GM18498 (cell line): ENCODE data around the gene ZBTB7A.

Experiments used
- ATAC-seq: cut with Tn5 transposase; IDR thresholded peaks from one replicate; pipeline ENCODE4 v1.9.1; 2021; ENCODE audit warnings: mild to moderate bottlenecking, moderate library complexity; ENCODE audit not compliant: unreplicated experiment

Gene ZBTB7A

GRCh38 chr19:4066682-4067395 is at the start of gene ZBTB7A:
Gene ZBTB7A (minus strand): TSS chr19:4066899. CDS start chr19:4055232, 11,667 bp downstream.
- no peak for ATAC-seq

DNA sequence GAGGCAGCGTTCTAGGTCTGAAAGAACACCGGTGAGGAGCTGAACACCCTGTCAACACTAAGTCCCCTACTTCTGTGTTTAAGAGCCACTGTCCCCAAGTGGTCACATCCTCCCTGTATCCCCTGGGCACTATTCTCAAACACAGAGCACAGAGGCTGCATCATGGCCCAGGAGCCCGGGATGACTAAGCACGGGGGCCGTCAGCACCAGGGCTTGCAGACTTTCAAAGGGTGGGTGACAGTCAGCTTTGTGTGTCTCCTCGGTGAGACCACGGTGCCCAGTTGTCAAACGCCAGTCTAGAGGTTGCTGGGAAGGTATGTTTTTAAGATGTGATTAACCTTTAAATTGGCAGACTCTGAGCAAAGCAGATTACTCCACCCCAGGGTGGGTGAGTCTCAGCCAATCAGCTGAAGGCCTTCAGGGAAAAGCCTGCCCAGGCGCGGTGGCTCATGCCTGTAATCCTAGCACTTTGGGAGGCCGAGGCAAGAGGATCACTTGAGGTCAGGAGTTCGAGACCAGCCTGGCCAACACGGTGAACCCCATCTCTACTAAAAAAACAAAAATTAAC is 49.2 kb upstream of the ZBTB7A start:
- peak; percentile 9 for ATAC-seq

DNA sequence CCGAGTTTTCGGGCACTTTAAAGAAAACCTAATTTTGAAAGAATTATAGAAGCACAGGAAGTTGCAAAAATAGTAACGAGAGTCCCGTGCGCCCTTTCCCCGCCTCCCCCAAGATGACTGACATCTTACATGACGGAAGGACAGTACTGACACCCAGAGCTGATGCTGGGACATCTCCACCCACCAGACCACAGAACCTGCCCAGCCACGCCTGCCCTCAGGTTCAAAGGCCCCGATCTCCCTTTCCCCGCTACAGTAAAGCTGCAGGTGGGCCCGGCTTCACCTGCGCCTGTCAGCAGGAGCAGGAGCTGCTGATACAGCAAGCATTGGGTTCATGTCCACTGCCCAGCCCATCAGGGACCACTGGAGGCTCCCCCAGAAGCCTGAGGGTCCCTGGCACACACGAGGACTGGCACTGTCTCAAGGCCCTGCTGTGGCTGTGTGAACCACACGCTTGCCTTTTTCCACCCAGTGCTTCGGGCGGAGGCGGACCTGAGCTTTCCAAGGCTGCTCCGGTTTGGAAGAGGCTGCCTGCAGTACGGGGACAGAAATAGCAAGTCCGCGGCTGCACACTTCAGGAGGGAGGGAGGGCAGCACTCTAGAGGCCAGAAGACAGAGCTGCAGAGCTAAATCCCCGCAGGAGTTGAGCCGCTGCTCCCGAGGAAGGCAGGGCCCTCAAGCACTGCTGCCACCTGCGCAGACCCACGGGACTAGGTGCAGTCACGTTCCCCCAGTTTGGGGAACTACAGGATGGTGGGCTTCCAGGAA is 48.5 kb upstream of the ZBTB7A start:
- peak; percentile 76 for ATAC-seq

DNA sequence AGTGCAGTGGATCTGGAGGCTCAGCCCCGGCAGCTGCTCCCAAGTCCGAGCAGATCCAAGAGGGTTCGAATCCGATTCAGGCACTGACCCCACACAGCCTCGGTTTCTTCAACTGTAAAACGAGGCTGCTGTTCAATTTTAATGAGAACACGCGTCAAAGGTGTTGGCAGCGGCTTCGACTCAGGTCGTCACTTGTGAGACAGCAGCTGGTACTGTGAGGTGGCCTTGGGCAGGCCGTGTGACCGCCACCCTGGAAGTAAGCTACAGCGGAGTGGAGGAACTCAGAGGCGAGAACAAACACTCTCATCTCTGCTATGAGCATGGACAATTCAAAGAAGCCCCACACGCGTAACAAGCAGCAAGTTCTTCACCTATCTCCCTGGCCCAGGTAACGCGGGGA is 47.5 kb upstream of the ZBTB7A start:
- no peak for ATAC-seq

GRCh38 chr19:4113398-4114088 is 46.8 kb upstream of the ZBTB7A start:
- no peak for ATAC-seq

DNA sequence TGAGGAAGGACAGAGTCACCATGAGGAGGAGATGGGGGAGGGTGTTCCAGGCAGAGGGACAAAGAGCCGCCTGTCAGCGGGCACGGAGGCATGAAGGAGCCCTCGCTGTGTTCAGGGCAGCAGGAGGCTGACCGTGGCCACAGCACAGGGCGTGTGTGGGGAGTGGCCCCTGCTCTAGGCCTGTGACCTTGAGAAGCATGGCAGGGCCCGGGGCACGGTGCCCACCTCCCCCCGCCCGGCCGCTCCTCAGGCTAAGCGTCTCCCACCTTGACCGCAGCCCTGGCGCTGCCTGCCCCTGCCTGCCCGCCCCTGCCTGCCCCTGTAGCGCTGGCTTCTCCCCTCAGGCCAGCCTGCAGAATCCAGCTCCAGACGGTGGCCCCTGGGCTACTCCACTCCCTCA is 45.7 kb upstream of the ZBTB7A start:
- ATAC-seq: no peak

DNA sequence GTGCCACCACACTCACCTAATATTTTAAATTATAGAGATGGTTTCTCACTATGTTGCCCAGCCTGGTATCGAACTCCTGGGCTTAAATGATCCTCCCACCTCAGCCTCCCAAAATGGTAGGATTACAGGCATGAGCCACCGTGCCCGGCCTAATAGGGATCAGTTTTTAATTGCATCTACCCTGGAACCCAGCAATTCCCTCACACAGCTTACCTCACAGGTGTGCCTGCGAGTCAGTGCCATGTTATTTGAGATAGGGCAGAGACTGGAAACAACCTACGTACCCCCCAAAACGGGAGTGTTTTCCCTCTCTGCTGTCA is 42.9 kb upstream of the ZBTB7A start:
- no peak for ATAC-seq

GRCh38 chr19:4108767-4109625 is 42.3 kb upstream of the ZBTB7A start:
- ATAC-seq: peak; percentile 74

- no peak for ATAC-seq
Observed at GRCh38 chr19:4103080-4103433, 36.4 kb upstream of the ZBTB7A start.

DNA sequence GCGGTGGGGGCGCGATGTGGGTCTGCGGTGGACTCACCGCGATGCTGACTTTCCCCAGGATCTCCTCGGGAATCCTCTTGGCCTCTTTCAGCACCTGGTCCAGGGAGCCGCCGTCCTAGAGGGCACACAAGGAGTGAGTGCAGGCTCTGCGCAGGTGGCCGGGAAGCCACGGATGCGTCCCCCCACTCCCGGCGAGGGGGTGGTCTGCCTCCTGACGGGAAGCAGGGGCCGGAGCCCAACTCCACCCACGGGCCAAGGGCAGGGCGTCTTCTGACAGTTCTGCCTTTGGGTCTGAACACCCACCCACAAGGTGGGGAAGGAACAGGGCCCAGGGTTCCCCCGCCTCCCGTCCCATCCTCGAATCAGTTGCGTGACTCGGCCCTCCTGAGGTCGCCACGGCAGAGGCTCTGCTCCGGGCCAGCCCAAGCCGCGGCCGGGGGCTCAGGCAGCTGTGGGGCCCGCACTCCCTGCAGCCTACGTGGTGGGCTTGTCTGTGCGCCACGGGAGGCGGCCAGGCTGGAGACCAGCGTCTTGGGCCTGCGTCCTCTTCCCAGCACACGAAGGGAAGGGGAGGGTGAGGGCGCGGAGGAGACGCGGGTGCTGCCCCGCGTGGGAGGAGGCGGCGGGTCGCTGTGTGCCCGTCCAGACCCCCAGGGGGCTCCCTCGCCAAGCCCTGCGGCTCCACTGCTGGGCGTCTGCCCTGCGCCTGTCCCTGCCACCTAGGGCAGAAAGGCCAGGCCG is 35.8 kb upstream of the ZBTB7A start:
- no peak for ATAC-seq

GRCh38 chr19:4101496-4101770 is 34.7 kb upstream of the ZBTB7A start:
- no peak for ATAC-seq

DNA sequence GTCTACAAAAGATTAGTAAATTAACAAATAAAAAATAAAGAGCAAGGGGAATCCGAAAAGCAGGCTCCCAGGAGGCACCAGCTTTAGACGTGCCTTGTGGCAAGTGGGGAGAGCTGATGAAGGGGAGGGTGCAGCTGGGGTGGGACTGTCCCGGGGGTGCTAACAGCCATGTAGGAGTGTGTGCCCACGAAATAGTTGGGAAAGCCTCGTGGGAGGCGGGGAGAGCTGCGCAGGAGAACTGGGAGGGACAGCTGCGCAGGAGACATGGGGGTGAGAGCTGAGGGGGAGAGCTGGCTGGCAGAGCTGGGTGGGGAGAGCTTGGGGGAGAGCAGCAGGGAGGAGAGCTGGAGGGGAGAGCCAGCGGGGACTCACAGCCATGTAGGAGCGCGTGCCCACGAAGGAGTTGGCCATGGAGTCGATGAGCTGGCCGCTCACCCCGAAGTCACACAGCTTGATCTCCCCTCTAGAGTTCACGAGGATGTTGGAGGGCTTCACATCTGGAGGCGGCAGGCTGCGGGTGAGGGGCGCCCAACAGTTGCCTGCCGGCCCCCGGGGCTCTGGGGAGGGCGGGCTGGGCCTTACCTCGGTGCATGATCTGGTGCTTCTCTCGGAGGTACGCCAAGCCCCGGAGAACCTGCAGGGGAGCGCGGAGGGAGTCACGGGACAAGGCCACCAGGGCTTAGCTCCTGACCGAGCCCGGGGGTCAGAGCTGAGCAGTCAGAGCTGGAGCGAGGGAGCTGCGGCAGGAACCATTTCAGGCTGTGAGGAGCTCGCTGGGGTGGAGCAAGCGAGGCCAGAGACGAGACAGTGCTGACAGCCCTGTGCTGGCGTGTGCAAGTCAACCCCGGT is 34.2 kb upstream of the ZBTB7A start:
- no peak for ATAC-seq

DNA sequence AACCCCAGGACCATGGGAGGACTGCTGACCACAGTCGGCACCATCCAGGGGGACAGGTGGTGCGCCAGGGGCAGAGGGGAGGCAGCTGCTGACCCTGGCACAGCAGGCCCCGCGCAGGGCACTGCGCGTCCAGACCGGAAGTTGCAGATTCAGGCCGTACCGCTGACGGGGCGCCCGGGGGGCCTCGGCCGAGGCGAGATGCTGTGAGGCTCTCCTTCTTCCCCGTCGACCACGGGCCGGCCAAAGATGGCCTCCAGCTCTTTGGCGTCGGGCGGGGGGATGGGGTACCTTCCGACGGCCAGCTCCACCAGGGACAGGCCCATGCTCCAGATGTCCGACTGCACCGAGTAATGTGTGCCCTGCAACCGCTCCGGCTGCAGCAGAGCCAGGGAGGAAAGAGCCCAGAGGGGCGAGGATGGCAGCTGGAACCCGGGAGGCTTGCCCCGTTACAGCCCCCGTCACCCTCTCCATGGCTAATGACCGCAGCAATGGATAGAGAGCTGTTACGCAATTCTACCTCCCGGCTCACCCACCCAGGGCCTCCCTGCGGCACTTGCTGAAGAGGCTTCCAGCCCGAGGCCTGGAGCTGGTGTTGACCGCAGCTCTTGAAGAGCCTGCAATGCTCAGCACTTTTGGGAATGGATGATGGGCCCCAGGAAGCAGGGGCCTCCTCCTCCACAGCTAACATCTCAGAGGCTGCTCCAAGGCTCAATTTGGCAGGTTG is 32.5 kb upstream of the ZBTB7A start:
- no peak for ATAC-seq

DNA sequence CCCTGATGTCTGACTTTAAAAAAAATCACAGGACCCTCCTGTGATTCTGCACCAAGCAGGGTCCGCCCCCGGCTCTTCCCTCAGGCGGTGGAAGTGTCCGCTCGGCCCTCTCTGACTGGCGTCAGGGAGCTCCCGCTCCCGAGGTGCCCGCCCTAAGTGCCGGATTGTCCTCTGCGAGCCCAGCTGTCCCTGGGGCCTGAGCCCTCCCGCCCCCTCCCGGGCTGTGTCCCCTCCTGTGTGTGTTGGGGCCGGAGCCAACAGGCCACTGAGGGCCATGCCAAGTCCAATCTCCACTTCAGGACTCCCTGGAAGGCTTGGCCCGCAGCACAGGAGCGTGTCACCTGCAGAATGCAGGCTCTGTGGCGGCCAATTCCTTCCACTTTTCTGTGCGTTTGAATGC is 31.8 kb upstream of the ZBTB7A start:
- no peak for ATAC-seq

- no peak for ATAC-seq
Observed at GRCh38 chr19:4097501-4097900, 30.8 kb upstream of the ZBTB7A start.

DNA sequence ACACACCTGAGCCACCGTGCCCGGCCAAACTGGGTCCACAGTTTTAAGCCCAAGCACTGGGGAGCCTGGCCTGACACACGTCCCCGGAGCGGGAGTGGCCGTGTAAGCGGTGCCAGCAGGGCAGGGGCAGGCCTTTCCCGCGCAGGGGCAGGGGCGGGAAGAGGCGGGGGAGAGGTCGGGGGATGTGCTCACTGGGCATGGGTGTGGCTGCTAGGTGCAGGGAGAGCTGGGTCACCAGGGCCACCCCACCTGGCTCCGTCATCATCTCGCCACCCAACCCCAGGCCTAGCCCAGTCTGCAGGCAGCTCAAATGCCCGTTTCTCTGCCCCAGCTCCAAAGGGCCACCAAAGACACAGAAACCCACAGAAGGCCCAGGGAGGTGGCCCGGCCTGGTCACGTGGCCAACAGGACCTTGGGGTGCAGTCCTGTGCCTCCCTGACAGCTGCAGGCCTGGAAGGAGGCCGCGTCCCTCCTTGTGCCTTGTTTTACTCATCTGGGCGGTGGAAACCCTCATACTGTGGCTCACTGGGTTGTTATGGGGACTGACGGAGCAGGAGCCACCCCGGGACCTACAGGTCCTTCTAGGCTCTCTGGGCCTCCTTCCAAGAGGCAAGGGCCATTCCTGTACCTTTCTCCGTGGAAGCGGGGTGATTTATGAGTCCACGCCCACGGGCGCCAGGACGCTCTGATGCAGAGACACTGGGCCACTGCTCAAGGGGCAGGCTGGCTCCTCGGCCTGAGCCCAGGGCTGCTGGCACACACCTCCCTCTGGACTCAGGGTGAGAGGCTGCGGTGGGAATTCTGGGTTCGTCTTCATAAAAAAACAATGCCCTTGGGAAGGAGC is 29.6 kb upstream of the ZBTB7A start:
- ATAC-seq: no peak

DNA sequence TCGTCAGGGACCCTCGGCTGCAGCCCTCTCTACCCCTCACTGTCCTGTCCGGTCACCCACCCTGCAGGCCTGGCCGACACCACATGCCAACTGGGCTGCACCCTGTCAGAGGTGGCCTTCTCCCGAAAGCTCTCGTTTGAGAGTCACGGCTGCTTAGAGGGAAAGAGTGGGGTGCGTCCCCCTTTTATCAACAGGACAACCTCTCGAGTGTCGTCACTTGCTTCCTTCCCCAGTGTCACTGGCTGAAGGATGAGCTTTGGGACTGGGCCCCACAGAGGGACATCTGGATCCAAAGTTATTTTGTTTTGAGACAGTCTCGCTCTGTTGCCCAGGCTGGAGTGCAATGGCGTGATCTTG is 28.8 kb upstream of the ZBTB7A start:
- no peak for ATAC-seq
